ENCODE results near the gene DAPK1.

DNA sequence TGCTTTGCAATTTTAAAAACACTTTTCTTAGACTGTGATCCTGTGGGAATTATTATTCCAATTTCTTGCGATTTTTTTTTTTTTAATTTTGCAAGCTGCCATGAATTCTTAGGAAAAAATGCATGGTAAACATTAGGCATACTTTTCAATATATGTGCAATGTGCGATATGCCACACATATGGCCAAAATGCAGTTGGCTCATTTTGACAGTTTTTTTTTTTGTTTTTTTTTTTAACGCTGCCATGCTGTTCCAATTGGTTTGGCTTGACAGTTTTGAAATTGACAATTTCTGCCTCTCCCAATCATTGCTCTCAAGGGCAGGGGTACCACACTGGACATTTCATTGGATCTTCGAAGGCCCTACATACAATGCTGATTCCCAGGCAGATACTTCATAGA, 36.4 kb downstream of the DAPK1 start:
- TF ChIP-seq, protein P1, sequence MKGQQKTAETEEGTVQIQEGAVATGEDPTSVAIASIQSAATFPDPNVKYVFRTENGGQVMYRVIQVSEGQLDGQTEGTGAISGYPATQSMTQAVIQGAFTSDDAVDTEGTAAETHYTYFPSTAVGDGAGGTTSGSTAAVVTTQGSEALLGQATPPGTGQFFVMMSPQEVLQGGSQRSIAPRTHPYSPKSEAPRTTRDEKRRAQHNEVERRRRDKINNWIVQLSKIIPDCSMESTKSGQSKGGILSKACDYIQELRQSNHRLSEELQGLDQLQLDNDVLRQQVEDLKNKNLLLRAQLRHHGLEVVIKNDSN (IDR thresholded peaks at IDR 0.05), result no peak
- TF ChIP-seq, protein P2, sequence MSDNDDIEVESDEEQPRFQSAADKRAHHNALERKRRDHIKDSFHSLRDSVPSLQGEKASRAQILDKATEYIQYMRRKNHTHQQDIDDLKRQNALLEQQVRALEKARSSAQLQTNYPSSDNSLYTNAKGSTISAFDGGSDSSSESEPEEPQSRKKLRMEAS (IDR thresholded peaks at IDR 0.05), result no peak
- TF ChIP-seq EP300 (IDR thresholded peaks at IDR 0.05; ENCODE audit: borderline replicate concordance), result no peak
- no peak for TF ChIP-seq YY1 (IDR thresholded peaks at IDR 0.05; ENCODE audit: low read depth)
- no peak for TF ChIP-seq CEBPB (IDR thresholded peaks at IDR 0.05)
- no peak for TF ChIP-seq ZBTB7A (IDR thresholded peaks at IDR 0.05; ENCODE audit: low read depth)
- no peak for TF ChIP-seq EGR1 (IDR thresholded peaks at IDR 0.05)
- no peak for TF ChIP-seq TAF1 (IDR thresholded peaks at IDR 0.05; ENCODE audit: low read depth)
- TF ChIP-seq, protein P3, sequence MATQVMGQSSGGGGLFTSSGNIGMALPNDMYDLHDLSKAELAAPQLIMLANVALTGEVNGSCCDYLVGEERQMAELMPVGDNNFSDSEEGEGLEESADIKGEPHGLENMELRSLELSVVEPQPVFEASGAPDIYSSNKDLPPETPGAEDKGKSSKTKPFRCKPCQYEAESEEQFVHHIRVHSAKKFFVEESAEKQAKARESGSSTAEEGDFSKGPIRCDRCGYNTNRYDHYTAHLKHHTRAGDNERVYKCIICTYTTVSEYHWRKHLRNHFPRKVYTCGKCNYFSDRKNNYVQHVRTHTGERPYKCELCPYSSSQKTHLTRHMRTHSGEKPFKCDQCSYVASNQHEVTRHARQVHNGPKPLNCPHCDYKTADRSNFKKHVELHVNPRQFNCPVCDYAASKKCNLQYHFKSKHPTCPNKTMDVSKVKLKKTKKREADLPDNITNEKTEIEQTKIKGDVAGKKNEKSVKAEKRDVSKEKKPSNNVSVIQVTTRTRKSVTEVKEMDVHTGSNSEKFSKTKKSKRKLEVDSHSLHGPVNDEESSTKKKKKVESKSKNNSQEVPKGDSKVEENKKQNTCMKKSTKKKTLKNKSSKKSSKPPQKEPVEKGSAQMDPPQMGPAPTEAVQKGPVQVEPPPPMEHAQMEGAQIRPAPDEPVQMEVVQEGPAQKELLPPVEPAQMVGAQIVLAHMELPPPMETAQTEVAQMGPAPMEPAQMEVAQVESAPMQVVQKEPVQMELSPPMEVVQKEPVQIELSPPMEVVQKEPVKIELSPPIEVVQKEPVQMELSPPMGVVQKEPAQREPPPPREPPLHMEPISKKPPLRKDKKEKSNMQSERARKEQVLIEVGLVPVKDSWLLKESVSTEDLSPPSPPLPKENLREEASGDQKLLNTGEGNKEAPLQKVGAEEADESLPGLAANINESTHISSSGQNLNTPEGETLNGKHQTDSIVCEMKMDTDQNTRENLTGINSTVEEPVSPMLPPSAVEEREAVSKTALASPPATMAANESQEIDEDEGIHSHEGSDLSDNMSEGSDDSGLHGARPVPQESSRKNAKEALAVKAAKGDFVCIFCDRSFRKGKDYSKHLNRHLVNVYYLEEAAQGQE (IDR thresholded peaks at IDR 0.05; ENCODE audit: low read depth), result no peak
- no peak for TF ChIP-seq FOXM1 (IDR thresholded peaks at IDR 0.05; ENCODE audit: borderline replicate concordance, low read depth)
- no peak for TF ChIP-seq CREB1 (IDR thresholded peaks at IDR 0.05; ENCODE audit: low read depth)
- TF ChIP-seq RAD21 (IDR thresholded peaks at IDR 0.05; ENCODE audit: low read depth), result no peak
- TF ChIP-seq TEAD4 (IDR thresholded peaks at IDR 0.05), result no peak

All from Ishikawa (cell line).